ENCODE data around the gene MB21D2. TPM values are rescaled to one million over a fixed set of nuclear protein-coding genes. Genes with fewer than 3 reads are reported as not detected.
"Not testable (repeated sequence)": the region's sequence is repeated elsewhere in the genome, so short reads cannot be mapped to it uniquely, and the experiment has no call there.

MB21D2 gene
- total RNA-seq, 2 experiments from 2014 or later = 19.8 to 21.0 TPM

GRCh38 chr3:192864941-192865340 is 52.7 kb downstream of the MB21D2 start:
- DNase-seq = no peak
- Mint-ChIP-seq H3K27me3 (no peaks in the 10 kb centered on the region), H3K4me1 (peaks cover 40% of the 10 kb centered on the region), H3K27ac (no peak overlapping the region), H3K4me3 (no peak overlapping the region), H3K9me3 (no peaks in the 10 kb centered on the region), H3K36me3 (ENCODE audit: low read depth) (peaks cover 16% of the 10 kb centered on the region)
- CTCF ChIA-PET = no interaction called here
- POLR2A ChIA-PET = interaction anchor here (1.0 to 2.0 kb wide), 4 partner anchors 14 to 53 kb away, joined by 3 to 6 read pairs (median 4); partner anchors contain the start of gene MB21D2

GRCh38 chr3:192863091-192863420 is 54.6 kb downstream of the MB21D2 start:
- CTCF ChIA-PET = no interaction called here

GRCh38 chr3:192862408-192863090 is 55.1 kb downstream of the MB21D2 start:
- no peak overlapping the region for H3K27ac Mint-ChIP-seq
- H3K36me3 Mint-ChIP-seq (ENCODE audit: low read depth) = peaks cover 16% of the 10 kb centered on the region

More at GRCh38 chr3:192863091-192863420, 54.6 kb downstream of the MB21D2 start:
- no peak for DNase-seq
- Mint-ChIP-seq H3K4me3 (no peak overlapping the region), H3K9me3 (no peaks in the 10 kb centered on the region), H3K36me3 (ENCODE audit: low read depth) (peaks cover 16% of the 10 kb centered on the region), H3K27ac (no peak overlapping the region), H3K27me3 (no peaks in the 10 kb centered on the region), H3K4me1 (peaks cover 42% of the 10 kb centered on the region)
- POLR2A ChIA-PET = interaction anchor here (2.0 kb wide), 1 partner anchor 12 kb away, joined by 5 read pairs; no protein-coding TSS in a partner anchor

GRCh38 chr3:192861972-192862371 is 55.7 kb downstream of the MB21D2 start:
- peaks cover 40% of the 10 kb centered on the region for H3K4me1 Mint-ChIP-seq
- H3K9me3 Mint-ChIP-seq = no peaks in the 10 kb centered on the region
- DNase-seq = no peak
- H3K27ac Mint-ChIP-seq = peak overlapping the region; percentile 64
- H3K36me3 Mint-ChIP-seq (ENCODE audit: low read depth) = peaks cover 19% of the 10 kb centered on the region
- peak overlapping the region; percentile 22 for H3K4me3 Mint-ChIP-seq
- H3K27me3 Mint-ChIP-seq = no peaks in the 10 kb centered on the region
- CTCF ChIA-PET = no interaction called here
- POLR2A ChIA-PET = interaction anchor here (0.9 kb wide), 1 partner anchor 11 kb away, joined by 4 read pairs; no protein-coding TSS in a partner anchor

More at GRCh38 chr3:192862408-192863090, 55.1 kb downstream of the MB21D2 start:
- no peak for DNase-seq
- Mint-ChIP-seq H3K27me3 (no peaks in the 10 kb centered on the region), H3K4me1 (peaks cover 40% of the 10 kb centered on the region), H3K4me3 (no peak overlapping the region), H3K9me3 (no peaks in the 10 kb centered on the region)
- CTCF ChIA-PET = no interaction called here
- POLR2A ChIA-PET = interaction anchor here (0.9 kb wide), 1 partner anchor 12 kb away, joined by 4 read pairs; no protein-coding TSS in a partner anchor

GRCh38 chr3:192860454-192860853 is 57.2 kb downstream of the MB21D2 start:
- Mint-ChIP-seq H3K4me1 (peaks cover 37% of the 10 kb centered on the region), H3K4me3 (no peak overlapping the region), H3K27me3 (no peaks in the 10 kb centered on the region), H3K27ac (no peak overlapping the region), H3K36me3 (ENCODE audit: low read depth) (peaks cover 21% of the 10 kb centered on the region), H3K9me3 (no peaks in the 10 kb centered on the region)
- ChIA-PET CTCF (interaction anchor here (1.0 kb wide), 1 partner anchor 181 kb away, joined by 3 read pairs; no protein-coding TSS in a partner anchor), POLR2A (interaction anchor here (1.0 kb wide), 1 partner anchor 32 kb away, joined by 3 read pairs; no protein-coding TSS in a partner anchor)
- DNase-seq = no peak

GRCh38 chr3:192858849-192859585 is 58.6 kb downstream of the MB21D2 start:
- Mint-ChIP-seq H3K4me3 (no peak overlapping the region), H3K27me3 (no peaks in the 10 kb centered on the region), H3K36me3 (ENCODE audit: low read depth) (peaks cover 15% of the 10 kb centered on the region), H3K4me1 (peaks cover 35% of the 10 kb centered on the region), H3K9me3 (no peaks in the 10 kb centered on the region), H3K27ac (no peak overlapping the region)
- no peak for DNase-seq
- CTCF ChIA-PET = no interaction called here
- POLR2A ChIA-PET = no interaction called here

GRCh38 chr3:192857260-192857661 is 60.4 kb downstream of the MB21D2 start:
- POLR2A ChIA-PET = no interaction called here
- no peaks in the 10 kb centered on the region for H3K27me3 Mint-ChIP-seq
- no peak overlapping the region for H3K4me3 Mint-ChIP-seq
- no peak overlapping the region for H3K27ac Mint-ChIP-seq
- DNase-seq = no peak
- peaks cover 20% of the 10 kb centered on the region for H3K36me3 Mint-ChIP-seq (ENCODE audit: low read depth)
- CTCF ChIA-PET = no interaction called here
- peaks cover 40% of the 10 kb centered on the region for H3K4me1 Mint-ChIP-seq
- H3K9me3 Mint-ChIP-seq = no peaks in the 10 kb centered on the region

GRCh38 chr3:192855434-192855833 is 62.2 kb downstream of the MB21D2 start:
- POLR2A ChIA-PET = no interaction called here
- Mint-ChIP-seq H3K4me3 (no peak overlapping the region), H3K9me3 (no peaks in the 10 kb centered on the region)

GRCh38 chr3:192851821-192852372 is 65.8 kb downstream of the MB21D2 start:
- Mint-ChIP-seq H3K27ac (no peak overlapping the region), H3K27me3 (no peaks in the 10 kb centered on the region), H3K9me3 (no peaks in the 10 kb centered on the region), H3K4me3 (no peak overlapping the region), H3K4me1 (peaks cover 57% of the 10 kb centered on the region), H3K36me3 (ENCODE audit: low read depth) (peaks cover 13% of the 10 kb centered on the region)
- POLR2A ChIA-PET = interaction anchor here (3.9 kb wide), 1 partner anchor 41 kb away, joined by 16 read pairs; no protein-coding TSS in a partner anchor
- no peak for DNase-seq
- CTCF ChIA-PET = interaction anchor here (0.9 to 1.9 kb wide), 4 partner anchors 13 to 67 kb away, joined by 3 to 8 read pairs (median 3); no protein-coding TSS in a partner anchor

More at GRCh38 chr3:192855434-192855833, 62.2 kb downstream of the MB21D2 start:
- Mint-ChIP-seq H3K27me3 (no peaks in the 10 kb centered on the region), H3K36me3 (ENCODE audit: low read depth) (peaks cover 19% of the 10 kb centered on the region), H3K4me1 (peaks cover 47% of the 10 kb centered on the region), H3K27ac (no peak overlapping the region)
- CTCF ChIA-PET = no interaction called here
- DNase-seq = no peak

- peaks cover 11% of the 10 kb centered on the region for H3K36me3 Mint-ChIP-seq (ENCODE audit: low read depth)
- peaks cover 60% of the 10 kb centered on the region for H3K4me1 Mint-ChIP-seq
- H3K4me3 Mint-ChIP-seq = peak overlapping the region; percentile 31
- no peaks in the 10 kb centered on the region for H3K9me3 Mint-ChIP-seq
- ChIA-PET POLR2A (interaction anchor here (0.9 to 3.9 kb wide), 10 partner anchors 12 to 70 kb away, joined by 3 to 16 read pairs (median 4); partner anchors contain the start of gene MB21D2), CTCF (interaction anchor here (0.6 to 2.0 kb wide), 9 partner anchors 12 to 1700 kb away, joined by 3 to 11 read pairs (median 3); no protein-coding TSS in a partner anchor)
- peak overlapping the region; percentile 81 for H3K27ac Mint-ChIP-seq
- no peaks in the 10 kb centered on the region for H3K27me3 Mint-ChIP-seq
- DNase-seq = peak; percentile 59
These were observed 67.1 kb downstream of the MB21D2 start for GRCh38 chr3:192850451-192850981.

- Mint-ChIP-seq H3K36me3 (ENCODE audit: low read depth) (peaks cover 11% of the 10 kb centered on the region), H3K4me1 (peaks cover 64% of the 10 kb centered on the region)
- not testable (repeated sequence) for DNase-seq, H3K27ac Mint-ChIP-seq, H3K27me3 Mint-ChIP-seq, H3K4me3 Mint-ChIP-seq, H3K9me3 Mint-ChIP-seq
- ChIA-PET POLR2A (interaction anchor here (1.0 to 3.9 kb wide), 6 partner anchors 18 to 68 kb away, joined by 3 to 16 read pairs (median 7); partner anchors contain the start of gene MB21D2), CTCF (interaction anchor here (0.7 to 2.0 kb wide), 2 partner anchors 37 to 139 kb away, joined by 3 to 7 read pairs; no protein-coding TSS in a partner anchor)
These were observed 67.8 kb downstream of the MB21D2 start for GRCh38 chr3:192849821-192850220.

GRCh38 chr3:192848371-192849233 is 69.1 kb downstream of the MB21D2 start:
- H3K9me3 Mint-ChIP-seq = no peaks in the 10 kb centered on the region
- ChIA-PET CTCF (no interaction called here), POLR2A (interaction anchor here (3.9 kb wide), 1 partner anchor 44 kb away, joined by 16 read pairs; no protein-coding TSS in a partner anchor)
- peaks cover 11% of the 10 kb centered on the region for H3K36me3 Mint-ChIP-seq (ENCODE audit: low read depth)
- no peaks in the 10 kb centered on the region for H3K27me3 Mint-ChIP-seq
- DNase-seq = no peak
- H3K4me1 Mint-ChIP-seq = peaks cover 65% of the 10 kb centered on the region
- no peak overlapping the region for H3K27ac Mint-ChIP-seq
- no peak overlapping the region for H3K4me3 Mint-ChIP-seq
